ENCODE data around the gene AOPEP. TPM values are rescaled to one million over a fixed set of nuclear protein-coding genes. Genes with fewer than 3 reads are reported as not detected.

The AOPEP gene
- total RNA-seq, 1 experiment from 2014 or later = 15.0 TPM

- Histone ChIP-seq H2BK15ac (ENCODE audit: low read depth, low read length) (no peak overlapping the region), H4K5ac (ENCODE audit: insufficient read length, low read depth, low read length) (no peak overlapping the region), H3K79me2 (ENCODE audit: insufficient read depth, low read length) (no peaks in the 10 kb centered on the region)
These were observed 189.3 kb downstream of the AOPEP start for GRCh38 chr9:94915476-94916450.

More at GRCh38 chr9:94915476-94916450, 189.3 kb downstream of the AOPEP start:
- no peak overlapping the region for H3K4me3 Mint-ChIP-seq
- Histone ChIP-seq H3K27ac (ENCODE audit: insufficient read length, low read depth, low read length) (no peak overlapping the region), H3K79me1 (ENCODE audit: insufficient read depth, low read depth, low read length, poor library complexity, severe bottlenecking) (no peaks in the 10 kb centered on the region), H3K23me2 (ENCODE audit: insufficient read length, low read depth, low read length, poor library complexity, severe bottlenecking) (no peaks in the 10 kb centered on the region), H3K9me3 (ENCODE audit: control insufficient read depth, low read depth, low read length) (no peaks in the 10 kb centered on the region), H3T11ph (ENCODE audit: low read length) (no peak overlapping the region), H4K91ac (ENCODE audit: insufficient read length, low read depth, low read length) (no peak overlapping the region), H3K4ac (ENCODE audit: low read depth, low read length) (no peak overlapping the region), H3K9ac (ENCODE audit: extremely low read depth, insufficient read length, low read length) (no peak overlapping the region), H3K23ac (ENCODE audit: insufficient read length, low read depth, low read length) (no peak overlapping the region), H3K4me1 (ENCODE audit: insufficient read depth, low read length) (peaks cover 11% of the 10 kb centered on the region), H3K18ac (ENCODE audit: insufficient read length, low read depth, low read length) (no peak overlapping the region), H2BK20ac (ENCODE audit: low read depth, low read length, poor library complexity, severe bottlenecking) (no peak overlapping the region), H2AK5ac (ENCODE audit: insufficient read length, low read length) (no peak overlapping the region), H2AFZ (ENCODE audit: low read length) (no peak overlapping the region), H2BK5ac (ENCODE audit: insufficient read length, low read length) (no peak overlapping the region), H3K27me3 (ENCODE audit: insufficient read depth, low read length) (no peaks in the 10 kb centered on the region), H4K8ac (replicated peaks; ENCODE audit: insufficient read length, low read depth, low read length) (no peak overlapping the region), H3K56ac (ENCODE audit: insufficient read length, low read depth, low read length) (no peak overlapping the region), H4K20me1 (ENCODE audit: control insufficient read depth, insufficient read depth, insufficient read length) (no peaks in the 10 kb centered on the region), H3K4me2 (ENCODE audit: insufficient read depth, insufficient read length, low read length) (no peak overlapping the region), H2BK12ac (ENCODE audit: insufficient read length, low read depth, low read length) (no peak overlapping the region), H2BK120ac (ENCODE audit: low read depth, low read length, poor library complexity, severe bottlenecking) (no peak overlapping the region), H3K14ac (ENCODE audit: insufficient read depth, low read length) (peak overlapping the region; percentile 5; the same call in 1 of the 2 replicates)
- peak overlapping the region; percentile 39 to 85 (median 82); a peak in 5 of 7 replicates for H3K27ac Mint-ChIP-seq
- peaks cover 72 to 80% of the 10 kb centered on the region in 2 experiments for H3K4me1 Mint-ChIP-seq
- no peak for TF ChIP-seq CTCF (conservative IDR thresholded peaks at IDR 0.05)
- no CpG with 5 or more reads among the region's 17 CpGs for WGBS (ENCODE audit: extremely low coverage, insufficient read length, low lambda C conversion rate)
- no peaks in the 10 kb centered on the region; a peak in 1 of 5 replicates for H3K9me3 Mint-ChIP-seq
- no peaks in the 10 kb centered on the region for H3K36me3 Mint-ChIP-seq (ENCODE audit: insufficient read depth in 1 of 3, low read depth in 3 of 3)
- peak; percentile 28 for DNase-seq
- no peaks in the 10 kb centered on the region; the same call in 1 of the 2 replicates for H3K27me3 Mint-ChIP-seq (ENCODE audit: low read depth)
